ENCODE data around the gene CDC34. TPM values are rescaled to one million over a fixed set of nuclear protein-coding genes. Genes with fewer than 3 reads are reported as not detected.
A peak's percentile ranks its signal among the peaks of the same experiment; 100 is the strongest.

CDC34 gene
- total and polyA plus RNA-seq, 9 of the 15 experiments (the other 6 are each of a cell fraction or from before 2014, with no cell fraction given), result 0.80 to 203 (median 65.5) TPM

DNA sequence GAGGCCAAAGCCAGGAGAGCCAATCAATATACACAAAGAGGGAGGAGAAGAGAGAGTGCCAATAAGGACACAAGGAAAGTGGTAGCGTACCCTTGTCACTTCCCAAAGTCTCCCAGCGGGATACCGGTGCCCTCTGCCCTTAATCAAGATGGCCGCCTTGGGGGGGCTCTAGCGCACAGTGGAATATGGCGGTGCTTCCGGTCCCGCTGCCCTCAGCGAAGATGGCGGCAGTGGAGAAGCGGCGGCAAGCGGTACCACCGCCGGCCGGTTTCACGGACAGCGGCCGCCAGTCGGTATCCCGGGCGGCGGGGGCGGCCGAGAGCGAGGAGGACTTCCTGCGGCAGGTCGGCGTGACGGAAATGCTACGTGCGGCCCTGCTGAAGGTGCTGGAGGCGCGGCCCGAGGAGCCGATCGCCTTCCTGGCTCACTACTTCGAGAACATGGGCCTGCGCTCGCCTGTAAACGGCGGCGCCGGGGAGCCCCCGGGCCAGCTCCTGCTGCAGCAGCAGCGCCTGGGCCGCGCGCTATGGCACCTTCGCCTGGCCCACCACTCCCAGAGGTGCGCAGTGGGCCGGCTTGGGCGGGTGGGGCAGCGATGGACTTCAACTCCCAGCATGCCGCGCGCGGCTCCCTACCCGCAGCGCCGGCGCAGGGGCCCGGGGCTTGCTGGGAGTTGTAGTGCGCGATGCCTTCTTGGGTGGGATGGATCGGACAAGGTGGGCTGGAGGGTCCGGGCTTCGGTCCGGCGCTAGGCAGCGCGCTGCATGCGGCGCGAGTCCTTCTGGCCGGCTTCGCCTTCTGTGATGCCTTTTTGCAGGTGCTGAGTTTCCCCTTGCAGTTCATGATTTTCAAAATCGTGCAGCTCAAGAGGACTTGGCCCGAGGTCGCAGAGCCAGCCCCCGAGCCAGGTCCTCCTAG, 24.0 kb upstream of the CDC34 start, which contains the start of gene TPGS1 (continued):
- TF ChIP-seq NFIX (CRISPR knock-in tag; IDR thresholded peaks at IDR 0.05; ENCODE audit: low read depth) (peak; percentile 3; the same call in 1 of the 2 replicates), MCM5 (IDR thresholded peaks at IDR 0.05; ENCODE audit: low read depth) (no peak), DACH1 (IDR thresholded peaks at IDR 0.05; ENCODE audit: partially characterized antibody) (no peak), HMG20A (CRISPR knock-in tag; conservative IDR thresholded peaks at IDR 0.05) (no peak), SUPT5H (IDR thresholded peaks at IDR 0.05) (peak; percentile 86), NCOA6 (IDR thresholded peaks at IDR 0.05) (no peak), STAT5A (IDR thresholded peaks at IDR 0.05; ENCODE audit: borderline replicate concordance, low read length) (no peak), ETV5 (CRISPR knock-in tag; IDR thresholded peaks at IDR 0.05; ENCODE audit: low read depth) (0 out of 2 replicates have a peak, but pooled peaks have one; percentile 62), ETS1 (conservative IDR thresholded peaks at IDR 0.05; ENCODE audit: control insufficient read depth, low read depth, low read length) (peak; percentile 98), ZNF143 (CRISPR knock-in tag; IDR thresholded peaks at IDR 0.05) (peak; percentile 98), CXXC5 (CRISPR knock-in tag; IDR thresholded peaks at IDR 0.05) (peak; percentile 92), RBM22 (IDR thresholded peaks at IDR 0.05; ENCODE audit: low read depth, low read length, poor library complexity, severe bottlenecking) (peak; percentile 30), POLR2B (IDR thresholded peaks at IDR 0.05; ENCODE audit: low read depth, partially characterized antibody) (peak; percentile 72), PYGO2 (tag; IDR thresholded peaks at IDR 0.05) (peak; percentile 34; the same call in 1 of the 2 replicates), CSDE1 (IDR thresholded peaks at IDR 0.05) (peak; percentile 11 to 100; a peak in 2 of 4 replicates), CEBPG (CRISPR knock-in tag; IDR thresholded peaks at IDR 0.05) (no peak), CEBPG (tag; conservative IDR thresholded peaks at IDR 0.05 in 1 of 2, IDR thresholded peaks at IDR 0.05 in 1 of 2) (no peak), ZNF134 (CRISPR knock-in tag; conservative IDR thresholded peaks at IDR 0.05) (0 out of 2 replicates have a peak, but pooled peaks have one; percentile 48), HNRNPK (IDR thresholded peaks at IDR 0.05; ENCODE audit: low read depth, low read length, poor library complexity, severe bottlenecking) (no peak), SRF (CRISPR knock-in tag; IDR thresholded peaks at IDR 0.05) (peak in 1 of 2 experiments; percentile 73; a peak in 2 of 4 replicates), PCBP2 (IDR thresholded peaks at IDR 0.05; ENCODE audit: low read depth, low read length, poor library complexity, severe bottlenecking) (no peak), FOSL1 (tag; conservative IDR thresholded peaks at IDR 0.05) (no peak; the same call in 1 of the 2 replicates), HSF4 (CRISPR knock-in tag; IDR thresholded peaks at IDR 0.05; ENCODE audit: borderline replicate concordance) (no peak)
- TF ChIP-seq, protein P1, sequence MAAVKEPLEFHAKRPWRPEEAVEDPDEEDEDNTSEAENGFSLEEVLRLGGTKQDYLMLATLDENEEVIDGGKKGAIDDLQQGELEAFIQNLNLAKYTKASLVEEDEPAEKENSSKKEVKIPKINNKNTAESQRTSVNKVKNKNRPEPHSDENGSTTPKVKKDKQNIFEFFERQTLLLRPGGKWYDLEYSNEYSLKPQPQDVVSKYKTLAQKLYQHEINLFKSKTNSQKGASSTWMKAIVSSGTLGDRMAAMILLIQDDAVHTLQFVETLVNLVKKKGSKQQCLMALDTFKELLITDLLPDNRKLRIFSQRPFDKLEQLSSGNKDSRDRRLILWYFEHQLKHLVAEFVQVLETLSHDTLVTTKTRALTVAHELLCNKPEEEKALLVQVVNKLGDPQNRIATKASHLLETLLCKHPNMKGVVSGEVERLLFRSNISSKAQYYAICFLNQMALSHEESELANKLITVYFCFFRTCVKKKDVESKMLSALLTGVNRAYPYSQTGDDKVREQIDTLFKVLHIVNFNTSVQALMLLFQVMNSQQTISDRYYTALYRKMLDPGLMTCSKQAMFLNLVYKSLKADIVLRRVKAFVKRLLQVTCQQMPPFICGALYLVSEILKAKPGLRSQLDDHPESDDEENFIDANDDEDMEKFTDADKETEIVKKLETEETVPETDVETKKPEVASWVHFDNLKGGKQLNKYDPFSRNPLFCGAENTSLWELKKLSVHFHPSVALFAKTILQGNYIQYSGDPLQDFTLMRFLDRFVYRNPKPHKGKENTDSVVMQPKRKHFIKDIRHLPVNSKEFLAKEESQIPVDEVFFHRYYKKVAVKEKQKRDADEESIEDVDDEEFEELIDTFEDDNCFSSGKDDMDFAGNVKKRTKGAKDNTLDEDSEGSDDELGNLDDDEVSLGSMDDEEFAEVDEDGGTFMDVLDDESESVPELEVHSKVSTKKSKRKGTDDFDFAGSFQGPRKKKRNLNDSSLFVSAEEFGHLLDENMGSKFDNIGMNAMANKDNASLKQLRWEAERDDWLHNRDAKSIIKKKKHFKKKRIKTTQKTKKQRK (IDR thresholded peaks at IDR 0.05; ENCODE audit: borderline replicate concordance, low read depth, low read length), result no peak

Data from K562 (cell line).